ENCODE data around the gene AKT1S1. TPM values are rescaled to one million over a fixed set of nuclear protein-coding genes. Genes with fewer than 3 reads are reported as not detected.

The AKT1S1 gene
- total RNA-seq, 2 experiments from 2014 or later: 15.1 to 15.8 TPM

DNA sequence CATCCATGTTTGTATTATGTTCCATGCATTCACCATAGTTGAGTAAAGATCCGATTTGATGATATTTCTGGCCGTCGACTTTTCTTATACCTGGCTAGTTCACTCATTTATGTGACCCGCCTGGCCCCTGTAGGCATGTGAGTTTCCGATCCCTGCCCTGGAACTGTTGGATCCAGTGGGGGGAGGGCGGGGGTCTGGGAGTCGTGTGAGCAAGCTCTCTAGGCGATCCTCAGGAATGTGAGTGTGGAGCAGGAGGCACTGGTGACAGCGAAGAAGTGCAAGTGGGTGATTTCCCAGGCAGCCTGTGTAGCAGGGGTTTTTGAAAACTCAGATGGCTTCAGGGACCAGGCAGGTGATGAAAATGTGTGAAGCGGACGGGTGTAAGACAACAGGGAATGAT is 36.8 kb downstream of the AKT1S1 start:
- no peak overlapping the region for H3K4me3 Mint-ChIP-seq
- no peaks in the 10 kb centered on the region for H3K4me1 ChIP-seq (ENCODE audit: insufficient read depth, low read length)
- peaks cover 19% of the 10 kb centered on the region for H3K36me3 ChIP-seq (ENCODE audit: insufficient read depth, low read length)
- peaks cover 14% of the 10 kb centered on the region for H3K36me3 Mint-ChIP-seq (ENCODE audit: low read depth)
- TF ChIP-seq, protein P1, sequence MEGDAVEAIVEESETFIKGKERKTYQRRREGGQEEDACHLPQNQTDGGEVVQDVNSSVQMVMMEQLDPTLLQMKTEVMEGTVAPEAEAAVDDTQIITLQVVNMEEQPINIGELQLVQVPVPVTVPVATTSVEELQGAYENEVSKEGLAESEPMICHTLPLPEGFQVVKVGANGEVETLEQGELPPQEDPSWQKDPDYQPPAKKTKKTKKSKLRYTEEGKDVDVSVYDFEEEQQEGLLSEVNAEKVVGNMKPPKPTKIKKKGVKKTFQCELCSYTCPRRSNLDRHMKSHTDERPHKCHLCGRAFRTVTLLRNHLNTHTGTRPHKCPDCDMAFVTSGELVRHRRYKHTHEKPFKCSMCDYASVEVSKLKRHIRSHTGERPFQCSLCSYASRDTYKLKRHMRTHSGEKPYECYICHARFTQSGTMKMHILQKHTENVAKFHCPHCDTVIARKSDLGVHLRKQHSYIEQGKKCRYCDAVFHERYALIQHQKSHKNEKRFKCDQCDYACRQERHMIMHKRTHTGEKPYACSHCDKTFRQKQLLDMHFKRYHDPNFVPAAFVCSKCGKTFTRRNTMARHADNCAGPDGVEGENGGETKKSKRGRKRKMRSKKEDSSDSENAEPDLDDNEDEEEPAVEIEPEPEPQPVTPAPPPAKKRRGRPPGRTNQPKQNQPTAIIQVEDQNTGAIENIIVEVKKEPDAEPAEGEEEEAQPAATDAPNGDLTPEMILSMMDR (IDR thresholded peaks at IDR 0.05): no peak
- CTCF ChIA-PET: no interaction called here
- H3K27ac ChIP-seq (ENCODE audit: low read depth in 1 of 2, low read length in 2 of 2): no peak overlapping the region
- H3K9me3 Mint-ChIP-seq: no peaks in the 10 kb centered on the region
- no peaks in the 10 kb centered on the region for H3K27me3 ChIP-seq (ENCODE audit: control insufficient read depth in 1 of 2, insufficient read depth in 2 of 2, low read length in 2 of 2)
- DNase-seq: no peak
- ATAC-seq (ENCODE audit: poor library complexity): no peak
- no peaks in the 10 kb centered on the region for H3K27me3 Mint-ChIP-seq
- no peak overlapping the region for H3K27ac Mint-ChIP-seq
- POLR2A ChIA-PET: no interaction called here
- H3K4me3 ChIP-seq (ENCODE audit: low read length): no peak overlapping the region
- intact Hi-C loops (cut with DNase I, micrococcal nuclease): no loop called here
- H3K9me3 ChIP-seq (ENCODE audit: control insufficient read depth in 1 of 2, insufficient read depth in 1 of 2, low read length in 2 of 2): no peaks in the 10 kb centered on the region
- no peaks in the 10 kb centered on the region for H3K4me1 Mint-ChIP-seq (ENCODE audit: low read depth)

DNA sequence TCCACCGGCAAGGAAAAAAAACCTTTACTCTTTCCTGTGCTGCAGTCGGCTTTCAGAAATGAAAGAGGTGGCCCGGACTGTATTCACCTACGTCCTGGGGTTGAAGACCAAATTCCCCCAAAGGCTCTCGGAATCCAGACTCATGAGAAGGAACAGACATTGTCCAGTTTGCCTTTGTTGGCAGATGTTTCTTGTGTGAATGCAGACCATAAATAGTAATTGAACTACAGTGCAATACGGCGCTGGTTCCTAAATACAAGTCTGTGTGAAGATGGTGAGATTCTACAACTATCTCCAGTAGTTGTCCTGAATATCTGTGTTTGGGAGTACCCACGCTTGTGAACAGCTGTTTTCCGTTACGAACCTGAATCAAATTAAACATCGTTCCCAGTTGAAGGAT is 37.4 kb downstream of the AKT1S1 start:
- CTCF ChIA-PET: interaction anchor here (1.2 kb wide), 1 partner anchor 600 kb away, joined by 3 read pairs; no protein-coding TSS in a partner anchor
- Histone ChIP-seq H3K9me3 (ENCODE audit: control insufficient read depth in 1 of 2, insufficient read depth in 1 of 2, low read length in 2 of 2) (no peaks in the 10 kb centered on the region), H3K27ac (ENCODE audit: low read depth in 1 of 2, low read length in 2 of 2) (no peak overlapping the region), H3K27me3 (ENCODE audit: control insufficient read depth in 1 of 2, insufficient read depth in 2 of 2, low read length in 2 of 2) (no peaks in the 10 kb centered on the region), H3K4me1 (ENCODE audit: insufficient read depth, low read length) (no peaks in the 10 kb centered on the region), H3K36me3 (ENCODE audit: insufficient read depth, low read length) (peaks cover 25% of the 10 kb centered on the region), H3K4me3 (ENCODE audit: low read length) (no peak overlapping the region)
- intact Hi-C loops (cut with DNase I, micrococcal nuclease): no loop called here
- Mint-ChIP-seq H3K36me3 (ENCODE audit: low read depth) (peaks cover 20% of the 10 kb centered on the region), H3K27me3 (no peaks in the 10 kb centered on the region), H3K4me3 (no peak overlapping the region), H3K4me1 (ENCODE audit: low read depth) (no peaks in the 10 kb centered on the region), H3K27ac (no peak overlapping the region), H3K9me3 (no peaks in the 10 kb centered on the region)
- POLR2A ChIA-PET: no interaction called here
- TF ChIP-seq, protein P1 (IDR thresholded peaks at IDR 0.05): no peak
- ATAC-seq (ENCODE audit: poor library complexity) (no peak), DNase-seq (no peak)

DNA sequence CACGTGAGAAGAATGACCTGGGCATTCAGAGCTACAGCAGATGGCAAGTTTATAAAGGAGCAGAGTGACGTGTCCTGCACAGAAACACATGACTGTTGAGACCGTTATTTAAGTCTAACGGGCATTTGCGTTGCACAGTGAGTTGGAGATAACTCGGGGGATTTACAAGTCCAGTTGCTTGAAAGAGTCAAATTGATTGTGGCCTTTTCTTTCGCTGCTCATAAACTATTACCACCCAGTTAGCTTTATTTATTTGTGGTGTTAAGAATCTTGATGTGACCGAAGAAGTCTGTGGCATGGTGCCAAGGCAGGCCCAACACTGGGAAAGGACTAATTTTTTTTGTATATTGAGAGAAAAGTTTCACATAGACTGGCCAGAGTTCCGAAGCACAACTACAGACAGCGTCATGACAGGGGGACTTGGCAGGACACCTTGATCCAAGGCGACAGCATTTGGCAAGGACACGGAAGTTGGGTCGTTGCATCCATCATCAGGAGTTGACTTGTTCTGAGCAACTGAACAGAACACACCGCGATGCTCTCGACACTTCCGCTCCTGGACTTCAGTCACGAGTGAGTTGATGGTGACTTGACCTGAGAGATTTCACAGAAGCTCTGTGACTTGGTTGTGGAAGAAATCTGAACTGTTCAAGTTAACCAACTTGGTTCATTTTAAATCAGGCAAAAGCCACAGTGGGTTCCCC is 38.1 kb downstream of the AKT1S1 start:
- ChIA-PET POLR2A (no interaction called here), CTCF (interaction anchor here (1.2 kb wide), 1 partner anchor 599 kb away, joined by 3 read pairs; no protein-coding TSS in a partner anchor)
- Mint-ChIP-seq H3K27me3 (no peaks in the 10 kb centered on the region), H3K4me1 (ENCODE audit: low read depth) (no peaks in the 10 kb centered on the region), H3K27ac (no peak overlapping the region), H3K36me3 (ENCODE audit: low read depth) (peaks cover 25% of the 10 kb centered on the region), H3K9me3 (no peaks in the 10 kb centered on the region), H3K4me3 (no peak overlapping the region)
- Histone ChIP-seq H3K4me1 (ENCODE audit: insufficient read depth, low read length) (no peaks in the 10 kb centered on the region), H3K27ac (ENCODE audit: low read depth in 1 of 2, low read length in 2 of 2) (no peak overlapping the region), H3K4me3 (ENCODE audit: low read length) (no peak overlapping the region), H3K9me3 (ENCODE audit: control insufficient read depth in 1 of 2, insufficient read depth in 1 of 2, low read length in 2 of 2) (no peaks in the 10 kb centered on the region), H3K27me3 (ENCODE audit: control insufficient read depth in 1 of 2, insufficient read depth in 2 of 2, low read length in 2 of 2) (no peaks in the 10 kb centered on the region), H3K36me3 (ENCODE audit: insufficient read depth, low read length) (peaks cover 31% of the 10 kb centered on the region)
- ATAC-seq (ENCODE audit: poor library complexity): no peak
- intact Hi-C loops (cut with DNase I, micrococcal nuclease): no loop called here
- TF ChIP-seq, protein P1 (IDR thresholded peaks at IDR 0.05): no peak
- no peak for DNase-seq
